GM23338 (cell line): ENCODE results near the gene LIMA1. TPM values are rescaled to one million over a fixed set of nuclear protein-coding genes. Genes with fewer than 3 reads are reported as not detected.

Experiments used
- ATAC-seq: fragments of 200-7000 bp; cut with Tn5 transposase; 3 replicates; pipeline ENCODE4 v1.9.1; 2020
- DNase-seq: peaks from one replicate; pipeline ENCODE4 v3.0.0-alpha.2; 2015; ENCODE audit warnings: low spot score
- H2AFZ ChIP-seq: fragments of 200-600 bp; sonication (generic); 2 replicates; pipeline ENCODE4 v1.8.0; 2016; ENCODE audit warnings: antibody characterized with exemption, mild to moderate bottlenecking, moderate library complexity
- H3F3A ChIP-seq: fragments of 200-600 bp; sonication (generic); replicated peaks from 2 replicates; pipeline ENCODE4 v1.8.0; 2017; ENCODE audit warnings: antibody characterized with exemption, mixed run types, low read depth
- H3K27ac ChIP-seq: fragments of 200-600 bp; sonication (generic); 2 replicates; pipeline ENCODE4 v1.6.1; 2016; ENCODE audit warnings: low read depth
- H3K27me3 ChIP-seq: fragments of 200-600 bp; sonication (generic); 2 replicates; pipeline ENCODE4 v1.8.0; 2016; ENCODE audit warnings: mild to moderate bottlenecking, mixed run types, moderate library complexity; ENCODE audit not compliant: insufficient read depth
- H3K36me3 ChIP-seq: fragments of 200-600 bp; sonication (generic); 2 replicates; pipeline ENCODE4 v1.8.0; 2016; ENCODE audit warnings: mild to moderate bottlenecking; ENCODE audit not compliant: insufficient read depth
- H3K4me1 ChIP-seq: fragments of 200-600 bp; sonication (generic); 2 replicates; pipeline ENCODE4 v1.8.0; 2016; ENCODE audit warnings: mild to moderate bottlenecking, moderate library complexity; ENCODE audit not compliant: insufficient read depth
- H3K4me2 ChIP-seq: fragments of 200-600 bp; sonication (generic); 2 replicates; pipeline ENCODE4 v1.7.1; 2017; ENCODE audit warnings: mixed run types
- H3K4me3 ChIP-seq: fragments of 200-600 bp; sonication (generic); 2 replicates; pipeline ENCODE4 v1.6.1; 2016; ENCODE audit warnings: mixed run types
- H3K79me2 ChIP-seq: fragments of 200-600 bp; sonication (generic); replicated peaks from 2 replicates; pipeline ENCODE4 v1.8.0; 2017; ENCODE audit warnings: mild to moderate bottlenecking; ENCODE audit not compliant: insufficient read depth
- H3K9me2 ChIP-seq: fragments of 200-600 bp; sonication (generic); 2 replicates; pipeline ENCODE4 v1.8.0; 2017; ENCODE audit not compliant: insufficient read depth
- H4K20me1 ChIP-seq: fragments of 200-600 bp; sonication (generic); replicated peaks from 2 replicates; pipeline ENCODE4 v1.8.0; 2017; ENCODE audit warnings: mild to moderate bottlenecking; ENCODE audit not compliant: insufficient read depth
- H3K27ac Mint-ChIP-seq: 2 replicates; pipeline ENCODE4 v1.8.0; 2020; ENCODE audit warnings: inconsistent platforms, mild to moderate bottlenecking, moderate library complexity, mixed read lengths
- H3K27me3 Mint-ChIP-seq: 3 replicates; pipeline ENCODE4 v1.8.0; 2022; ENCODE audit warnings: low read depth, mild to moderate bottlenecking, moderate library complexity, mixed read lengths, inconsistent platforms; ENCODE audit not compliant: insufficient read depth, poor library complexity
- H3K36me3 Mint-ChIP-seq: 3 replicates; pipeline ENCODE4 v1.8.0; 2021; ENCODE audit warnings: low read depth, mild to moderate bottlenecking, inconsistent platforms, moderate library complexity, mixed read lengths
- H3K4me1 Mint-ChIP-seq: 3 replicates; pipeline ENCODE4 v1.8.0; 2020; ENCODE audit warnings: mild to moderate bottlenecking, inconsistent platforms, mixed read lengths
- H3K4me3 Mint-ChIP-seq: 3 replicates; pipeline ENCODE4 v1.8.0; 2021; ENCODE audit warnings: moderate library complexity, mild to moderate bottlenecking, inconsistent platforms, mixed read lengths
- H3K9me3 Mint-ChIP-seq: 3 replicates; pipeline ENCODE4 v1.8.0; 2020; ENCODE audit warnings: moderate library complexity, mild to moderate bottlenecking, inconsistent platforms, mixed read lengths
- CREB1 ChIP-seq: fragments of 250-450 bp; sonication (Bioruptor Pico); IDR thresholded peaks from 2 replicates; pipeline ENCODE4 v1.5.0; 2020; ENCODE audit warnings: low read depth, mild to moderate bottlenecking, moderate library complexity
- EZH2 ChIP-seq: fragments of 200-600 bp; sonication (generic); IDR thresholded peaks from one replicate; pipeline ENCODE4 v1.8.0; 2017; ENCODE audit warnings: antibody characterized with exemption, mild to moderate bottlenecking, low read depth; ENCODE audit not compliant: unreplicated experiment
- EZH2phosphoT487 ChIP-seq: fragments of 200-600 bp; sonication (generic); IDR thresholded peaks from one replicate; pipeline ENCODE4 v1.8.1; 2018; ENCODE audit warnings: antibody characterized with exemption; ENCODE audit not compliant: unreplicated experiment
- NANOG ChIP-seq: IDR thresholded peaks from 2 replicates; pipeline ENCODE4 v1.6.1; 2016; ENCODE audit warnings: antibody characterized with exemption, borderline replicate concordance
- STAT1 ChIP-seq: IDR thresholded peaks from one replicate; pipeline ENCODE4 v1.6.1; 2016; ENCODE audit warnings: antibody characterized with exemption; ENCODE audit not compliant: unreplicated experiment
- ZNF114 ChIP-seq: fragments of 250-450 bp; sonication (Bioruptor Pico); IDR thresholded peaks from 2 replicates; pipeline ENCODE4 v1.5.0; 2020; ENCODE audit warnings: mild to moderate bottlenecking, moderate library complexity
- polyA plus RNA-seq: library from polyadenylated mRNA; unstranded; fragments of >200 nt; fragmentation: Nextera tagmentation; extraction: Ambion mirVana; gene quantifications from 2 replicates; pipeline ENCODE4 v1.2.1, GENCODE V29; 2016
- total RNA-seq: library from RNA; depleted of rRNA; stranded (reverse); fragments of >200 nt; shearing (Covaris generic); gene quantifications from 2 replicates; pipeline ENCODE4 v1.2.3, GENCODE V29; 2014
- TF ChIP-seq, protein P1 (sequence below): fragments of 250-450 bp; sonication (Bioruptor Pico); IDR thresholded peaks from 2 replicates; pipeline ENCODE4 v1.5.0; 2020; ENCODE audit warnings: mild to moderate bottlenecking, moderate library complexity

LIMA1 gene
- total and polyA plus RNA-seq, 2 experiments from 2014 or later, result 27.7 to 29.6 TPM

DNA sequence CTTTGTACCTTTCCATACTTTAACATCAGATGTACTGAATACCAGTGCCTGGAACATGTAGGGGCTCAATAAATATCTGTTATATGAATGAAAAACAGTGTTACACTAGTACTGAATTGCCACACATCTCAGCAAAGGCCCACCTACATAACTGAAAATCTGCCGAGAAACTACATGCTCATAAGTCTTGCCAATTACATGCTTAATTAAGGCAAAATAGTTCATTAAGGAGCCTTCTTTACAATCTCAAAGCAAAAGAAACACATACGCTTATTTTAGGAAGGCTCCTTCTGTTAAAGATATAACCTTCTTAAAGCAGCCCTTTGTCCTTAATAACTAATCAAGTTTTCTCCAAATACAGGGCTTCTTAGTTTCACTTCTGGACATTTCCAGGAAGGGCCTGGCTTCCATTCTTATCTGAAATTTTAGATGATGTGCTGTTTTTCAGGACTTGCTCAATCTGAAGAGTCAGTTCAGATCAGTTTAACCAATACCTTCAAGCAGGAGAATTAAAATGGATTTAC lies 11.5 kb downstream of the LIMA1 start (continued):
- TF ChIP-seq, protein P1, sequence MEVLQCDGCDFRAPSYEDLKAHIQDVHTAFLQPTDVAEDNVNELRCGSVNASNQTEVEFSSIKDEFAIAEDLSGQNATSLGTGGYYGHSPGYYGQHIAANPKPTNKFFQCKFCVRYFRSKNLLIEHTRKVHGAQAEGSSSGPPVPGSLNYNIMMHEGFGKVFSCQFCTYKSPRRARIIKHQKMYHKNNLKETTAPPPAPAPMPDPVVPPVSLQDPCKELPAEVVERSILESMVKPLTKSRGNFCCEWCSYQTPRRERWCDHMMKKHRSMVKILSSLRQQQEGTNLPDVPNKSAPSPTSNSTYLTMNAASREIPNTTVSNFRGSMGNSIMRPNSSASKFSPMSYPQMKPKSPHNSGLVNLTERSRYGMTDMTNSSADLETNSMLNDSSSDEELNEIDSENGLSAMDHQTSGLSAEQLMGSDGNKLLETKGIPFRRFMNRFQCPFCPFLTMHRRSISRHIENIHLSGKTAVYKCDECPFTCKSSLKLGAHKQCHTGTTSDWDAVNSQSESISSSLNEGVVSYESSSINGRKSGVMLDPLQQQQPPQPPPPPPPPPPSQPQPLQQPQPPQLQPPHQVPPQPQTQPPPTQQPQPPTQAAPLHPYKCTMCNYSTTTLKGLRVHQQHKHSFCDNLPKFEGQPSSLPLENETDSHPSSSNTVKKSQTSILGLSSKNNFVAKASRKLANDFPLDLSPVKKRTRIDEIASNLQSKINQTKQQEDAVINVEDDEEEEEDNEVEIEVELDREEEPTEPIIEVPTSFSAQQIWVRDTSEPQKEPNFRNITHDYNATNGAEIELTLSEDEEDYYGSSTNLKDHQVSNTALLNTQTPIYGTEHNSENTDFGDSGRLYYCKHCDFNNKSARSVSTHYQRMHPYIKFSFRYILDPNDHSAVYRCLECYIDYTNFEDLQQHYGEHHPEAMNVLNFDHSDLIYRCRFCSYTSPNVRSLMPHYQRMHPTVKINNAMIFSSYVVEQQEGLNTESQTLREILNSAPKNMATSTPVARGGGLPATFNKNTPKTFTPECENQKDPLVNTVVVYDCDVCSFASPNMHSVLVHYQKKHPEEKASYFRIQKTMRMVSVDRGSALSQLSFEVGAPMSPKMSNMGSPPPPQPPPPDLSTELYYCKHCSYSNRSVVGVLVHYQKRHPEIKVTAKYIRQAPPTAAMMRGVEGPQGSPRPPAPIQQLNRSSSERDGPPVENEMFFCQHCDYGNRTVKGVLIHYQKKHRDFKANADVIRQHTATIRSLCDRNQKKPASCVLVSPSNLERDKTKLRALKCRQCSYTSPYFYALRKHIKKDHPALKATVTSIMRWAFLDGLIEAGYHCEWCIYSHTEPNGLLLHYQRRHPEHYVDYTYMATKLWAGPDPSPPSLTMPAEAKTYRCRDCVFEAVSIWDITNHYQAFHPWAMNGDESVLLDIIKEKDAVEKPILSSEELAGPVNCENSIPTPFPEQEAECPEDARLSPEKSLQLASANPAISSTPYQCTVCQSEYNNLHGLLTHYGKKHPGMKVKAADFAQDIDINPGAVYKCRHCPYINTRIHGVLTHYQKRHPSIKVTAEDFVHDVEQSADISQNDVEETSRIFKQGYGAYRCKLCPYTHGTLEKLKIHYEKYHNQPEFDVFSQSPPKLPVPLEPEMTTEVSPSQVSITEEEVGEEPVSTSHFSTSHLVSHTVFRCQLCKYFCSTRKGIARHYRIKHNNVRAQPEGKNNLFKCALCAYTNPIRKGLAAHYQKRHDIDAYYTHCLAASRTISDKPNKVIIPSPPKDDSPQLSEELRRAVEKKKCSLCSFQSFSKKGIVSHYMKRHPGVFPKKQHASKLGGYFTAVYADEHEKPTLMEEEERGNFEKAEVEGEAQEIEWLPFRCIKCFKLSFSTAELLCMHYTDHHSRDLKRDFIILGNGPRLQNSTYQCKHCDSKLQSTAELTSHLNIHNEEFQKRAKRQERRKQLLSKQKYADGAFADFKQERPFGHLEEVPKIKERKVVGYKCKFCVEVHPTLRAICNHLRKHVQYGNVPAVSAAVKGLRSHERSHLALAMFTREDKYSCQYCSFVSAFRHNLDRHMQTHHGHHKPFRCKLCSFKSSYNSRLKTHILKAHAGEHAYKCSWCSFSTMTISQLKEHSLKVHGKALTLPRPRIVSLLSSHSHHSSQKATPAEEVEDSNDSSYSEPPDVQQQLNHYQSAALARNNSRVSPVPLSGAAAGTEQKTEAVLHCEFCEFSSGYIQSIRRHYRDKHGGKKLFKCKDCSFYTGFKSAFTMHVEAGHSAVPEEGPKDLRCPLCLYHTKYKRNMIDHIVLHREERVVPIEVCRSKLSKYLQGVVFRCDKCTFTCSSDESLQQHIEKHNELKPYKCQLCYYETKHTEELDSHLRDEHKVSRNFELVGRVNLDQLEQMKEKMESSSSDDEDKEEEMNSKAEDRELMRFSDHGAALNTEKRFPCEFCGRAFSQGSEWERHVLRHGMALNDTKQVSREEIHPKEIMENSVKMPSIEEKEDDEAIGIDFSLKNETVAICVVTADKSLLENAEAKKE (CRISPR knock-in tag), result no peak
- TF ChIP-seq STAT1 (no peak), EZH2phosphoT487 (no peak), EZH2 (no peak)

DNA sequence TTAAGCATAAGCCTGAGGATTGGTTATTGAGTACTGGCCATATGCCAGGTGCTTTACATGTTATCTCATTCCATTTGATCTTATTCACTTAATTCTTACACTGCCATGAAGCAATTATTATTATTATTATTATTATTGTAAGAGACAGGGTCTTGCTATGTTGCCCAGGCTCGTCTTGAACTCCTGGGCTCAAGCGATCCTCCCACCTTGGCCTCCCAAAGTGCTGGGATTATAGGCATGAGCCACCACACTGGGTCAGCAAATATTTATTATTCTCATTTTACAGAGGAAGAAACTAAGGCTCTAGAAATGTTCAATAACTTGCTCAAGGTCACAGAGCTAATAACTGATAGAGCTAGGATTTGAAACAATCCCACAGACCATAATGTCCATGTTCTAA lies 14.8 kb downstream of the LIMA1 start:
- no peaks in the 10 kb centered on the region for H3K9me2 ChIP-seq
- Mint-ChIP-seq H3K9me3 (no peaks in the 10 kb centered on the region; the same call in 2 of the 3 replicates), H3K27ac (no peak overlapping the region), H3K36me3 (no peaks in the 10 kb centered on the region; the same call in 2 of the 3 replicates), H3K27me3 (peaks cover 1% of the 10 kb centered on the region), H3K4me1 (peaks cover 6% of the 10 kb centered on the region; the same call in 2 of the 3 replicates), H3K4me3 (no peak overlapping the region)
- H3K36me3 ChIP-seq, result no peaks in the 10 kb centered on the region
- H3K4me3 ChIP-seq, result no peak overlapping the region
- peaks cover 10% of the 10 kb centered on the region for H3K4me1 ChIP-seq
- DNase-seq (no peak), ATAC-seq (no peak)
- H3K4me2 ChIP-seq, result no peak overlapping the region
- no peaks in the 10 kb centered on the region for H3K79me2 ChIP-seq
- no peaks in the 10 kb centered on the region for H4K20me1 ChIP-seq
- no peaks in the 10 kb centered on the region for H3K27me3 ChIP-seq
- H3K27ac ChIP-seq, result no peak overlapping the region
- TF ChIP-seq EZH2phosphoT487 (no peak), EZH2 (no peak), CREB1 (CRISPR knock-in tag) (no peak), NANOG (no peak), ZNF114 (CRISPR knock-in tag) (no peak)
- TF ChIP-seq, protein P1 (CRISPR knock-in tag), result no peak
- H2AFZ ChIP-seq, result no peak overlapping the region
- no peaks in the 10 kb centered on the region for H3F3A ChIP-seq
